ENCODE data around the gene PAK4. TPM values are rescaled to one million over a fixed set of nuclear protein-coding genes. Genes with fewer than 3 reads are reported as not detected.

Gene PAK4
- total and polyA plus RNA-seq, 2 of the 8 experiments (the other 6 are each of a cell fraction or from before 2014, with no cell fraction given) = 50.7 to 64.4 TPM

GRCh38 chr19:39086386-39086785 lies 39.2 kb upstream of the PAK4 start:
- Histone ChIP-seq H3K27me3 (replicated peaks in 1 of 4; ENCODE audit: control insufficient read depth in 3 of 4, extremely low read depth in 1 of 4, insufficient read depth in 3 of 4, low read length in 3 of 4) (peaks cover 3 to 36% (median 28%) of the 10 kb centered on the region in 4 experiments), H3K36me3 (ENCODE audit: control insufficient read depth in 2 of 4, insufficient read depth in 4 of 4, low read length in 3 of 4) (no peaks in the 10 kb centered on the region), H3K79me2 (ENCODE audit: control insufficient read depth in 1 of 2, insufficient read depth in 2 of 2, low read length in 2 of 2) (no peaks in the 10 kb centered on the region), H3K4me2 (ENCODE audit: insufficient read depth in 1 of 2, low read depth in 2 of 2, low read length in 2 of 2) (no peak overlapping the region), H3K23me2 (ENCODE audit: low read depth, low read length) (peaks cover 4% of the 10 kb centered on the region; the same call in 1 of the 2 replicates), H2AK5ac (ENCODE audit: low read depth, low read length) (no peak overlapping the region), H2BK12ac (ENCODE audit: low read depth, low read length) (no peak overlapping the region), H3K79me1 (ENCODE audit: low read depth, low read length) (no peaks in the 10 kb centered on the region), H3K4me3 (ENCODE audit: extremely low read depth in 1 of 4, insufficient read depth in 2 of 4, low read depth in 3 of 4, low read length in 4 of 4) (no peak overlapping the region), H3K9me3 (ENCODE audit: insufficient read depth in 2 of 2, low read depth in 1 of 2, low read length in 1 of 2) (no peaks in the 10 kb centered on the region), H3K18ac (ENCODE audit: extremely low read depth, low read length) (no peak overlapping the region), H3K4ac (replicated peaks; ENCODE audit: insufficient read length, low read depth, low read length) (no peak overlapping the region), H3K27ac (ENCODE audit: low read depth, low read length) (no peak overlapping the region), H4K5ac (ENCODE audit: insufficient read length, low read depth, low read length) (no peak overlapping the region), H2BK120ac (replicated peaks; ENCODE audit: low read depth, low read length) (no peak overlapping the region), H3K23ac (ENCODE audit: insufficient read length) (no peak overlapping the region), H3K4me1 (replicated peaks in 1 of 4; ENCODE audit: control insufficient read depth in 3 of 4, insufficient read depth in 4 of 4, low read length in 3 of 4) (peaks cover 0 to 8% (median 2%) of the 10 kb centered on the region in 4 experiments; a peak in 3 of 7 replicates), H4K20me1 (replicated peaks in 1 of 2; ENCODE audit: control insufficient read depth in 1 of 2, insufficient read depth in 2 of 2, low read length in 2 of 2) (no peaks in the 10 kb centered on the region), H4K91ac (replicated peaks; ENCODE audit: insufficient read length, low read length) (no peak overlapping the region), H2BK20ac (ENCODE audit: low read length) (no peak overlapping the region), H3K14ac (ENCODE audit: insufficient read length) (no peak overlapping the region), H3K9ac (replicated peaks in 1 of 4; ENCODE audit: extremely low read depth in 1 of 4, low read depth in 3 of 4, low read length in 3 of 4) (no peak overlapping the region), H2BK5ac (ENCODE audit: low read depth, low read length) (no peak overlapping the region), H4K8ac (ENCODE audit: extremely low read depth, insufficient read depth, low read length) (no peak overlapping the region), H3K56ac (replicated peaks; ENCODE audit: insufficient read length, low read depth, low read length) (no peak overlapping the region), H2BK15ac (ENCODE audit: low read length) (no peak overlapping the region), H2AFZ (ENCODE audit: low read length) (no peak overlapping the region)
- TF ChIP-seq CEBPB (IDR thresholded peaks at IDR 0.05; ENCODE audit: low read depth, low read length) (no peak), SP2 (IDR thresholded peaks at IDR 0.05; ENCODE audit: low read length) (no peak), SP4 (IDR thresholded peaks at IDR 0.05; ENCODE audit: low read length) (no peak), JUN (IDR thresholded peaks at IDR 0.05; ENCODE audit: low read depth, low read length) (no peak)
- ChIA-PET POLR2A (ENCODE audit: partially characterized antibody) (interaction anchor here (1.1 to 1.2 kb wide), 2 partner anchors 305 to 1341 kb away, joined by 3 read pairs; partner anchors contain the start of genes MED29 and PAF1), CTCF (ENCODE audit: partially characterized antibody) (interaction anchor here (0.6 to 1.4 kb wide), 4 partner anchors 12 to 128 kb away, joined by 4 to 5 read pairs (median 4); no protein-coding TSS in a partner anchor)
- FAIRE-seq (no peak), DNase-seq (ENCODE audit: low read depth in 1 of 2, low spot score in 2 of 2) (no peak)
- 82% methylated on average over 4 of the region's 4 CpGs; no CpG with 5 or more reads in 1 of the 2 experiments for WGBS, 2 experiments (ENCODE audit: extremely low coverage in 1 of 2, insufficient coverage in 1 of 2, insufficient read length in 1 of 2, insufficient replicate concordance in 2 of 2, low coverage in 1 of 2, low lambda C conversion rate in 2 of 2, missing lambda C conversion rate in 1 of 2)
